GM12891 (cell line): ENCODE results near the gene NMNAT1.

Experiments
- POLR2A ChIP-seq: IDR thresholded peaks from 2 replicates; pipeline ENCODE4 v1.6.1; 2011; ENCODE audit warnings: low read depth, low read length, control low read depth
- POLR2AphosphoS5 ChIP-seq: IDR thresholded peaks from 2 replicates; pipeline ENCODE4 v1.6.1; 2011; ENCODE audit warnings: low read depth, low read length, control low read depth

DNA sequence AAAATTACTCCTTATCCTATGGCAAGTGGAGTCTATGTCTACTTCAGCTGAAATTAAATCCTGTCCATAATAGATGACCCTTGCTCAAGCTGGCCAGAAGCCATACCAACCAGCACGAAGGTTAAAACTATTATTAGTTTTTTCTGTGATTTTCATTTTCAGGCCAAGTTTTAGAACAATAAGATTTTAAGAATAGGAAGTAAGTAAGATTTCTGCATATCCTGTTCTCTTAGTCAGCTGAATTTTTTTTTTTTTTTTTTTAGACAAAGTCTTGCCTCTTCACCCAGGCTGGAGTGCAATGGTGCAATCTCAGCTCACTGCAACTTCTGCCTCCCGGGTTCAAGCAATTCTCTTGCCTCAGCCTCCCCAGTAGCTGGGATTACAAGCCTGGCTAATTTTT lies 47.7 kb downstream of the NMNAT1 start:
- TF ChIP-seq POLR2A (no peak), POLR2AphosphoS5 (no peak)
